NCI-H1105 (cell line): ENCODE data around the gene ADARB1.

Source experiments
- DNase-seq: peaks from one replicate; lab custom pipeline; 2025; lab: John Stamatoyannopoulos, UW

Gene ADARB1

GRCh38 chr21:45074818-45075595 lies 627 bp downstream of the ADARB1 start:
- DNase-seq = peak; percentile 27

DNA sequence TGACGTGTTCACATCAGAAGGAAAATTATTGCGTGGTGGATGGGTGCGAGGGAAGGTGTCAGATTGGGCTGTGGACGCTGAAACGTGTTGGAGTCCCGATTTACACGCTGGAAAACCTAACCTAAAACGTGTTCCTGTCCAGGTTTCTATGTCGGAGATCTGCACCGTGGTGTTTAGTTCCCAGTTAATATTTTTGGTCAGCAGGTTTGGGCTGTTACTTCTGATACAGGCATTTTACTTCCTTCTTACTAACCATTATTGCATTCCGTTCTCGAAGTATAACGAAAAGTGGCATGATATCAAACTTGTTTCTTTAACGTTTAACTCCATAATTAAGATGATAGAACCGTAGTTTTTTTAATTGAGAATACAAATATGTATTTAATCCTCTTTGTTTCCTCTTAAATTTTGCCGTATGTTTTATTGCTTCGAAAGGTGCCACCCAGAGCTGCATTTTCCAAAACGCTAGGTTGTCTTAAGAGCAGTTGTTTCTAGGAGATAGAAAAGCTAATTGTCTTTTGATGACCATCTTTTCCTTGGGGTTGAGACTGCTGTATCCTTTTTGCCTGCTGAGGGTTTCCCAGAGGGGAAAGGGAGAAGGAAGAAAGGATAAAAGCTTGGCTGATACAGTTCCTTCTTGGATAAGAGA lies 1.3 kb downstream of the ADARB1 start:
- no peak for DNase-seq

DNA sequence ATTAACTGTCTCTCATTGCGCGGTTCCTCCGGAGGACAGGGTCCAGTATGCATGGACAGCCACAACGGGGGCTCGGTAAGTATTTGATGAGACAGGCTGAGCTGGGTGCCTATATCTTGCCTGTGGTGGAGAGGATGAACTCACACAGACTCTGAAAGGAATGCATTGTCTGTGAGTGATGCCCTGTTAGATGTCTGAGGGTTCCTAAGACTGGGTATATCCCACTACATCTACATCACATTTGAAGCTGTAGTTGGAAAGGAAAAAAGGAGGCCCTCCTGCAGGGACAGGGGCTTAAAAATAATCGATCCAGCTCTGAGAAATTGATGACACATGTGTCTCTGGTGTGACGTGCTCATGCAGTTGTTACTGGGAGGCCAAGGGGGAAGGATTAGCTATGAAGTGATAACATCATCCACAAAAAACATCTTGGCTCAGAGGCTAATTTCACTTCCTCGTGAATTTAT lies 1.9 kb downstream of the ADARB1 start:
- no peak for DNase-seq

DNA sequence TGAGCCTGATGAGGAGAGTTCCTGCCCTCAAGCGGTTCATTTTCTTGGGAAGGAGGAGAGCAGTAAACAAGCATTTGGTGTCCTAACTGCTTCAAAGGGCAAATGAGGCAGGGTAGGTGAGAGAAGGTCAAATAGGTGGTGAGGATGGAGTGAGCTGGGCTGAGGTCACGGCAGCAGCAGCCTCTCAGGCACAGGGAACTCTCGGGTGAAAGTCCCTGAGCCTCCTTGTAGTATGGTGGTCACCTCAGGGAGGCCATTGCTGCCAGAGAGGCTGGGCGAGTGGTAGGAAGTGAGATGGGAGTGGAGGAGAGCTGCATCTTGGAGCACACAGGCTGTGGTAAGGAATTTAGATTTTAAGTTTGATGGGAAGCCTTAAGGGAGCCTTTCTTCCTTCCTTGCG lies 4.0 kb downstream of the ADARB1 start:
- no peak for DNase-seq

DNA sequence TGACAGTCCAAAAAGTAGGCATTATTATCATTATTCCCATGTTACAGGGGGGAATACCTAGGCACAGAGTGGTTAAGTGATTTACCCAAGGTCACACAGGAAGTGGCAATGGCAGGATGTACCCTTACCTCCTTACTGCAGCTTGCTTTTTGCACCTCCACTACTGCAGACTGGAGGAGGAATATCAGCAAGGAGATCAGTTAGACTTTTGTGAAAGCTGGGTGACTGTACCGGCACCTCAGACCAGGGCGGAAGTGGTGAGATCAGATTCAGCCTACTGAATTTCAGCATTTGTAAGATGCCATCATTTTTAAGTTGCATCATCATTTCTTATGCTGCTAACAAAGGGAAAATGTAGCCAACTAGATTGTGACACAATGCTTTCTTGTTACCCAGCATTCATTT lies 4.5 kb downstream of the ADARB1 start:
- no peak for DNase-seq

- no peak for DNase-seq
Measured at GRCh38 chr21:45079351-45079750, 5.0 kb downstream of the ADARB1 start.

DNA sequence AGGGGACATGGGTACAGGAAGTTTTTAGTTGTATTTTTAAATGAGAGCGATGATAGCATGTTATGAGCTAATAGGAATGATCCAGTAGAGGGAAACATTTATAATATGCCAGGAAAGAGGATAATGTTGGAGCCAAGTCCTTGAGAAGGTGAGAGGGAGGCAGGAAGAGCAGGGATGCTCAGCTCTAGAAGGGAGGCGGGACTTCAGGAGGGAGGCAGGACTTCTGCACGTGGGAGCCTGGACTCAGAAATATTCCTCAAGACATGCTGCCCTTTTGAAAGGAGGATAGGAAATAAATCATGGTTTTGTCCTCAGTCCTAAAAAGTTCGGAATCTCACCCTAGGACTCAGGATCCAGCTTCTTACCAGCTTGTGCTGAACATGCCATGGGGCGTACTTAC lies 5.9 kb downstream of the ADARB1 start:
- DNase-seq = no peak

DNA sequence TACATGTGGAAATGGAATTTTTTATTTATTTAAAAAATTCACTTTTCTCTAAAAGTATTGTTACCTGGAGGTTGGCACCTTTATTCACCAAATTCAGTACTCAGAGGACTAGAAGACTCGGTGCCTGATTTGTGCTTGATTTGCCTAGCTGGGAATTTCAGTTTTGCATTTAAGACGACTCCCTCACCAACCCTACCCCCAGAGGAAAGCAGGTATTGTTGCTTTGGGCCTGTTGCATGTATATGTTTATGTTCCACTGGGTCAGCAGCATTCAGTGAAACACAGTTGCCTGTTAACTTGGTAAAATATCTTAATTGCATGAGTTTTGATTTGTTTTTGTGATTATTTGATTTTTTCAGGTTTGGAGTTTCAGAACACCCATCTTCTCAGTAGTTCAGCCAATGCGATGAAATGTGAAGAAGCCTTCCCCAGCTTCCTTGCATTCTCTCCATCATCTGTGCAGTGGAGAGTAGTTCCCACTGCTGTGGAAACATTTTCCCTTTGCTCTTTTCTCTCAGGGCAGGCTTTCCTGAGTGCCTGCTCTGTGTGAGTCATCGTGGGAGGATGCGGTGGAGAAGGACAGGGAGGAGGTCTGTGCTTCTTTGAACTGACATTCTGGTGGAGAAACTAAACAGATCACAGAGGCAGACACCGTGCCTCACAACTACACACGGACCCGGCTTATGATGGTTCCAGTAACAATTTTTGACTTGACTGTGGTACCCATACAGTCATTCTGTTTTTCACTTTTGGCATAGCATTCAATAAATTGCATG lies 6.4 kb downstream of the ADARB1 start:
- no peak for DNase-seq

- DNase-seq = no peak
Measured at GRCh38 chr21:45081636-45082035, 7.3 kb downstream of the ADARB1 start.

GRCh38 chr21:45082736-45083135 lies 8.4 kb downstream of the ADARB1 start:
- DNase-seq = no peak

GRCh38 chr21:45084121-45084520 lies 9.7 kb downstream of the ADARB1 start:
- no peak for DNase-seq

DNA sequence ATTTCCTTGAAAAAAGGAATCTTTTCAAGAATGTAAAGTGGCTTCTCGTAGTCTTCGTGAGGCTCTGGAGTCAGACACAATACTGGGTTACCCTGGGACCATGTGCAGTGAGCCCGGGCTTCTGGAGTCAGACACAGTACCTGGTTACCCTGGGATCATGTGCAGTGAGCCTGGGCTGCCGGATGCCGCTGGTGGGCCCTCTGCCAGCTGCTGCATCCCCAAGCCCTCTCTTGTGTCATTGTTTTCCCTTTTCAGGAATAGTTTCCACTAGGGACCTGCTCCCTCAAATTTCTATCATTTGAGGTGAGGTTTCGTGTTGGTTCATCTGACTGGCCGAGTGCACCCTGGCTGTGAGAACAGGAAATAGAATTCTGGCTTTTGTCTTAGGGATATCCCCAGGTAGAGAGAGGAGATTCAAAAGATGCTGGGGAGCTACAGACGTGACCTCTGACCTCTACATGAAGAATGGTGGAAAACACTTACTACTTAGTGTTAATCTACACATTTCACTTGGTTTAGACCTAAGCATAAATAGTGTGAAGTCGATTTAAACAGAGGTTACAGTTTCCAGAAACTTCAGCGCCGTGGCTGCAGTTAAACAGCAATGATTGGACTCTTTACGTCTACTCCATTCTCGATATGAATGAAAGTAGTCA lies 10.6 kb downstream of the ADARB1 start:
- DNase-seq = no peak

DNA sequence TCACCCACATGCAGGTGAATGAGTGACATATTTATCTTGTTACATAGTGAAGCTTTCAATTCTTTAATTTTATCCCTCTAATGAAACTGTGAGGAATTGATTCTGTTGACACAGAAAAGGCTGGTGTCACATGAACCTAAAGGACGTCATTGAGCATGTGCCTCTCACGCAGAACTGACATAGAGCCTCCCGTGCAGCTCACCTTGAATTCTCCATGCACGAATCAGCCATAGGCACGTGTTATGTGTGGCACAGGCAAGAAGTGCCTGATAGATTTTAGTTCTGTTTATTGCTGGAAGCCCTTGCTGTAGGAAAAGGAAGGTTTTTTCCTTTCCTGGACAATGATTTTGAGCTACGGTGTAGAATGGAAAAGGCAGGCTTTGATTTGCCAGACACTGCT lies 11.3 kb downstream of the ADARB1 start:
- no peak for DNase-seq

DNA sequence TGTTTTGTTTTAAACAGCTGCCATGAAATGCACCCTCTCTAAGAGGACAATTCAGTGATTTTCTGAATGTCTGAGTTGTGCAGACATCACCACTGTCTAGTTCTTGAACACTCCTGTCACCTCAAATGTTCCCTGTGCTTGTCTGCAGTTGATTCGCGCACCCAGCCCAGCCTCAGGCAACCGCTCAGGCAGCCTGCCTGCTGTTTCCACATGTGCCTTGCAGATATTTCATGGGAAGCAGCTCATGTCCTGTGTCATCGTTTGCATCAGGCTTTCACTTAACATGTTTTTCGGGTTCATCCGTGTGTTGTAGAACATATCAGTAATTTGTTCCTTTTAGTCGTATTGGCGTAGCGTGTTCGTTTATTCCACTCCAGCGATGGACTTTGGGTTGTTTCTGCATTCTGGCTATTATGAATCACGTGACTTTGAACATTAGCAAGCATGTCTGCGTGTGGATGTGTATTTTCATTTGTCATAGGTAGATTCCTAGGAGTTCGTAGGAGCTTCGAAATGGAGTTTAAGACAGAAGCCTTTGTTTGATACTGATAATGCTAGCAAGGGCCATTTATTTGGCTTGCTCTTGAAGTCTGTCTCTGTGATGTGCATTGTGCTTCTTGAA lies 12.1 kb downstream of the ADARB1 start:
- no peak for DNase-seq

DNA sequence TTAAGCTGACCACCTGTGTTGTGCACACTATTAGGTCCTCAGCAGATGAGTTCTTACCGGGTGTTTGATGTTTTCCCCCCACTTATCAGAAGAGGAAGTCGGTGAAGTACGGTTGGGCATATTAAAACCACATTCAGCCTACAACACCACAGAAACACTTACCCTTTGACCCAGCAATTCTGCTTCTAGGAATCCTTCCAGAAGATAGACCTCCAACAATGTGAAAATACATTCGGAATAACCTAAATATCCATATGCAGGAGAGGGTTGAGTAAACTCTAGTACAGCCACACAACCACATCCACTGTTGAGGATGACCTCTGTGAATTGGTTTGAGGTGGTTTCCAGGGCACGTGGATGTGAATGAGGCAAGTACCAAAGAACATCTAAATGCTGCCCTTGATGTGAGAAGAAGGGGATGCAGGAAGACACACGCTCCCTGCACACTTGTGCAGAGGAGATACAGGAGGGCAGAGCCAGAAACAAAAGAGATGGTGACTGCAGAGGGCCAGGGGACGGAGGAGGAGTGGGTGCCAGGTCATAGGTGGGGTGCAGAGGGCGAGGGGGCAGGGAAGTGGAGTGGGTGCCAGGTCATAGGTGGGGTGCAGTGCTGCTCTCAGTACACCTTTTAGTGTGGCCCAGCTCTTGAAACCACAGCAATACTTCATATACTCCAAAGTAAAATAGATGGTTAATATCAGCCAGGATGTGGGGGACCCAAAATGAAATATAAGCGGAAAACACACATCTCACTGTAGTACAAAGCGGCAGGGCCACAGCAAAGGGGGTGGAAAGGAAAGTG lies 12.8 kb downstream of the ADARB1 start:
- DNase-seq = no peak

- no peak for DNase-seq
Measured at GRCh38 chr21:45088116-45088515, 13.7 kb downstream of the ADARB1 start.

- no peak for DNase-seq
Measured at GRCh38 chr21:45088729-45089128, 14.3 kb downstream of the ADARB1 start.

GRCh38 chr21:45089964-45090363 lies 15.6 kb downstream of the ADARB1 start:
- no peak for DNase-seq

- DNase-seq = no peak
Measured at GRCh38 chr21:45090966-45091365, 16.6 kb downstream of the ADARB1 start.

- DNase-seq = no peak
Measured at GRCh38 chr21:45091550-45092322, 17.4 kb downstream of the ADARB1 start.
